Inflammatory macrophage treated with lipopolysaccharide for 4 hours (primary cell): ENCODE measurements around the gene KPNA1.
A peak's percentile ranks its signal among the peaks of the same experiment; 100 is the strongest.

Experiments
- DNase-seq: peaks from one replicate; pipeline ENCODE4 v3.0.0-alpha.2; 2020

KPNA1 gene

DNA sequence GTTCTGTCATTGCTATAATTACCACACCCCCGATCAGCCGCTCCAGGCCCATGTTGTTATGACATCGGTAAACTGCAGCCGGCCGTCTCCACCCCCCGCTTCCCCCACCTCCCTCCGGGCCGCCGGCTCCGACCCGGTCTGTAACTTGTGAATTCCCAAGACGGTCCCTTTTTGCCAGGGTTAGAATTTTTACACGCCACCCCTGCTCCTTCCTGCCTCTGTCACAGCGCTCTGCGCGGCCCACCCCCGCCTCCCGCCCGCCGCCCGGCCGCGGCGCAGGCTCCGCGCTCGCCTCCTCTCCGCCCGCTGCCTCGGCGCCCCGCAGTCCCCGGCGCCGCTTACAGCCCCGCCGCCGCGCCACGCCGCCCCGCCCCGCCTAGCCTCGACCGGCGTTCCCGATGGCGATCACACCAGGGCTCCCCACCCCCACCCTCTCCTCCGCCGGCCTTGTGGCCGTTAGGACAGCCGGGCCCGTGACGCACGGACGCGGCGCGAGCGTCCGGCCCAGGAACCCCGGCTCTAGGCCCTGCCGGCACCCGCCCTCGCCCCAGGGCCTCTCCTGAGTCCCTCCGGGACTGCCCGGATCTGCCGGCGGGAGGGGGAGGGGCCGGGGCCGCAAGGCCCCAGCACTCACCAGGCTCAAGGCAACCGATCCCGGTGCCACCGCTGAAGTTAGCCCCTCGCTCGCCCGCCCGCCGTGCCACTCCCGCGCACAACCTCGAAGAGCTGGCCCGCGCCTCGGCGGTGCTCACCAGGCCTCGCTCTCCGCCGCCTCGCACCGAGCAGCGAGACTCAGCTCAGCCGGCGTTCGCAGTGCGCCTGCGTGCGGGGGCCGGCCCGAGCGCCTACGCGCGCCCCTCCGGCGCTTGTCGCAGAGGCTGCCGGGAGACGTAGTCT is at the start of gene KPNA1:
KPNA1 (minus strand) TSS at position 817 of the 897 bp plus-strand sequence. CDS start 18,374 bp downstream, outside the sequence.
- peak; percentile 93 for DNase-seq

DNA sequence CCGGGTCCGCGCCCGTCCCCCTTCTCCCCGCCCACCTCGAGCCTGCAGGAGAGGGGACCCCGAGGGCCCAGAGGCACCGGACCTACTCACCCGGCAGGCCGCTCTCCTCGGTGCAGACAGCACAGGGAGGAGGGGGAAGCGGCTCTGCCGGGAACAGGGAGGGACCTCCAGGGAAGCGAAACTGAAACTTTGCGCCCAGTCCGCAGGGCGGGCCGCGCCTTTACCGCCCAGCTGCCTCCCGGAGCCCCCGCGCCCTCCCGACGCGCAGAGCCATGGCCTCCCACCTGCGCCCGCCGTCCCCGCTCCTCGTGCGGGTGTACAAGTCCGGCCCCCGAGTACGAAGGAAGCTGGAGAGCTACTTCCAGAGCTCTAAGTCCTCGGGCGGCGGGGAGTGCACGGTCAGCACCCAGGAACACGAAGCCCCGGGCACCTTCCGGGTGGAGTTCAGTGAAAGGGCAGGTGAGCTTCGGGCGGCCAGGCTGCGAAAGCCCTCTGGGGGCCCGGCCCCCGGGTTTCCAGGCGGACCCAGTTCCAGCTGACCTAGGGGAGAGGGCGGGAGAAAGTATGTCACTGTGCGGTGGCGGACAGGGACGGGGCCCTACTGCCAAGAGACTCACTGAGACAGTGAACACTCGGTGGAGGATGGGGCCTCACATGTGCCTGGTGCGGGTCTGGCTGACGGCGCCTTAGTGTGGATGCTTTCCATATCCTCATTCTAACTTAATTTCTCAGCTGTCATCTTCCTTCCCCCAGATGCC is 49.6 kb upstream of the KPNA1 start, which contains the start of the genes DTX3L and PARP9:
DTX3L (plus strand) TSS at position 184 of the 758 bp plus-strand sequence; CDS start at position 273, 89 bp downstream.
PARP9 (minus strand) TSS at position 146 of the 758 bp plus-strand sequence. CDS start 4,680 bp downstream, outside the sequence.
- peak; percentile 94 for DNase-seq

DNA sequence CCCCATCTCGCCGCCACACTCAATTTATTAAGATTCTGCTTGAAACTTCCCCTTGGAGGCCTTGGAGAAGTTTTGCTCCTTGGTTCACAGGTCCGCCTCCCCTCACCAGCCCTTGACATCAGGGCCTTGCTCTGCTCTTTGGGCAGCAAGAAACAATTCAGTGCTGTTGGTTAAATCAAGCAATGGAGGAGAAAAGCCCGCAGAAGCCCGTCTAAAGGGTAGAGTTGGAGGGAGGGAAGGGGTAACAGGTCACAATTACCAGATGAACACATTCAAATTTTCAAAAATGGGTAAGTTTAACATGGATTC is 48.9 kb upstream of the KPNA1 start:
- peak; percentile 54 for DNase-seq

DNA sequence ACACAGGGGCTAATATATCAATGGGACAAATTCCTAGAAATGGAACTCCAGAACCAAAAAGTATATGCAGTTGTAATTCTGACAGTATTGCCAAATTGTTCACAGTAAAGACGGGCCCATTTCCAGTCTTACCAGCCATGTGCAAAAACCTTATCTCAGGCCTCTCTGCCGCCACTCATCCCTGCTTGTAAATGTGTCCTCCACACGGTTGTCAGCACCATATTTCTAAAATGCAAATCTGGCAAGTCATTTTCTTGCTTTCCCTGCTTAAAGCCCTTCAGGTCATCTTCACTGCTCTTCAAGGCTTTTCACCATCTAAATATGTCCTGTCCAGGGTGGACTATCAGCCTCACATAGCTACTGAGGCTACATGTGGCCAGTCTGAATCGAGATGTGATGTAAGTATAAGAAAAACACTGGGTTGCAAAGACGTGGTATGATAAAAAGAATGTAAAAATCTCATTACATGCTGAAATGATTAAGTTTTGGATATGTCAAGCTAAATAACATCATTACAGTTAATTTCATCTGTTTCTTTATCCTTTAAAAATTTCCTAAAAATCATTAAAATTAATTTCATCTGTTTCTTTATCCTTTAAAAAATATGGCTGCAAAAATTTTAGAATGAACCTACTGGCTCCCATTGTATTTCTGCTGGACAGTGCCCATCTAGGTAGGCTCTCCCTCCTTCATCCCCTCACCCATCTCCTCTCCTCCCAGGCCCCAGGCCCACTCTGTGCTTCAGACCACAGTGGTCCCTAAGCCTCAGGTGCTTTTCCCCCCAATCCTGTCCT is 48.4 kb upstream of the KPNA1 start:
- DNase-seq = no peak

DNA sequence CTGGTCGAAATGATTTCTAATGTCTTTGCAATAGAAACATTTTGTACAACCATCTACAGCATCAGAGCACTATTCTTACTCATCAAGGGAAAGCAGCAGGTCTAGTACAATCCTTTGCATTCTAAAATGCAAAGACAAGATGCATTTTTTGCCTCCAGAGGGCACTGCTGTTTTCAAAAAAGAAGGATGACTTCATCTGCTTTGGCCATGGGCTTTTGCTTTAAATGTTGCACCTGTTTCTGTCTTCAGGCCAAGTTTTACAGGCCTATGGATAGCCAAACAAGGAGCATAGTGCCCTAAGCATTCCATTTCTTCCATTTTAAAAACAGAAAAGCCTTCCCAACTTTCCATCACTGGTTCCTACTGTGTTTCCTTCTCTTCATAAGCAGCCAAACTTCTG is 45.9 kb upstream of the KPNA1 start:
- peak; percentile 72 for DNase-seq

DNA sequence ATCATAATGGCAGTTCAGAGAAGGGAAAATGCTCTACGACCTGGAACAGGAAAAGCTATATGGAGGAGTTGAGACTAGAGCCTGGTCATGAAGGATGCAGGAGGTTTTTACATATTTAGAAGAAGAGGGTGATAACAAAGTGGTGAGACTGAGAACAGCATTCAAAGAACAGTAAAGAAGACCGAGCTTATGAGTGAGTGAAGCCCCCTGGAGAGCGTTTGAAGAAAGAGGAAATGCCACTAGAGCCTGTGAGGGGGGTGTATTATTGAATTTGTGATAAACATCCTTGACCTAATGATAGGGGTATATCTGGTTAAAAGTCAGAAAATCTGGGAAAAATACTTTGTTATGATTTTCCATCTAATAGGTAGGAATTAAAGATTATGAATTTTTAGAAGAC is 45.2 kb upstream of the KPNA1 start:
- DNase-seq = no peak

DNA sequence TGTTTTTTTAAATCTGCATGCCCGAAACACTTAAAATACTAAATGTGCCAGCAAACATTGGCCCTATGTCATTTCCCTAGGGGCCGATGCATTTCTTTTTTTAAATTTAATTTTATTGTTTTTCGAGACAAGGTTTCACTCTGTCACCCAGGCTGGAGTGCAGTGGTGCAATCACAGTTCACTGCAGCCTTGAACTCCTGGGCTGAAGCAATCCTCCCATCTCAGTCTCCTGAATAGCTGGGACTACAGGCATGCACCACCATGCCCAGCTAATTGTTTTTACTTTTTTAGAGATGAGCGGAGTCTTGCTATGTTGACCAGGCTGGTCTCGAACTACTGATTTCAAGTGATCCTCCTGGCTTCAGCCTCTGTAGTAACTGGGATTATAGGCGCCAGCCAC is 43.9 kb upstream of the KPNA1 start:
- no peak for DNase-seq

DNA sequence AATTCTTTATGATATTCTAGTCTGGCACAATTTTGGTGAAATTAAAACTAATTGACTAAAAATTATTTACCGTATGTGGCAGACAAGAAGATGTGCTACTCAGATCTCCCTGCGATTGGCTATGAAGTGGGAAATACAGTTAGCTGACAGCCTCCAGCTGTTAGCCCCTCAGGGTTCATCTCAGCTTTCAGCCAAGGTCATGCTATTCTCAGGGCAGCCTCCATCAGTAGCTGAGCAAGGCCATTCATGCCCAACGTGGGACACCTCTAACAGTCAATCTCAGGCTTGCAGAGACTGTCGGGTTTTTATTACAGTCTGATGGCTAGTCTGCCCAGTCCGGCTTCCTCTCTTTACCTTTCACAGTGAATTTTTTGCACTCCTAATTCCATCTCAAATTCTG is 42.6 kb upstream of the KPNA1 start:
- DNase-seq = no peak

DNA sequence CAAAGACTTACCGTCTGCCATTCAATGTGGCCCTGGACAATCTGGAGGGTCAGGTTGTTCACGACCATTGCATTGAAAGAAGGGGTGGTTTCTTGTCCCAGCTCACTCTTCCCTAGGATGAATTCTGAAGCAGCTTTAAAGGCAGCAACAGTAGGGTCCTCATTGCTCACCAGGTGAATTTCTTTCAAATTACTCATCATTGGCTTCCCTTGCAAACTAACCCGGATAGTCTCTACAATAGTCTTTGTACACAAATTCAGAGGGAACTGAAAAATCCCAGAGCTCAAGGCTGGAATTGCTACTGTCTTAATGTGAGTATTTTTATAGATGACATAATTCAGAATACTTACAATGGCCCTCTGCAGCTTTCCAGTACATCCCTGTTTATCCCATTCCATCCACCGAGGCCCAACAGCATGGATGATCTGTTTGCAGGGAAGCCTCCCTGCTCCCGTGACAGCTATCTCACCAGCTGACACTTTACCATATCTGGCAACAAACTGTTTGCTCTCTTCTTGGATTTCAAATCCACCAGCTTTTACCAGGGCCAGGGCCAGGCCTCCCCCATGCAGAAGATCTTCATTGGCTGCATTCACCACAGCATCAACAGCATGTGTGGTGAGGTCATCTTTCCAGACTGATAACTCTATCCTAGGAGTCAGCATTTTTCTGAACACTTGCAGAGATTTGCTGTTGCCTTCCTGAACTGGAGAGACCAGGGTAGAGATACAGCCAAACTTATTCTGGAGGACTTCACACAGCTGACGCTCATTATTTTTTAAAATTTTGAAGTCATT is 40.7 kb upstream of the KPNA1 start:
- no peak for DNase-seq

DNA sequence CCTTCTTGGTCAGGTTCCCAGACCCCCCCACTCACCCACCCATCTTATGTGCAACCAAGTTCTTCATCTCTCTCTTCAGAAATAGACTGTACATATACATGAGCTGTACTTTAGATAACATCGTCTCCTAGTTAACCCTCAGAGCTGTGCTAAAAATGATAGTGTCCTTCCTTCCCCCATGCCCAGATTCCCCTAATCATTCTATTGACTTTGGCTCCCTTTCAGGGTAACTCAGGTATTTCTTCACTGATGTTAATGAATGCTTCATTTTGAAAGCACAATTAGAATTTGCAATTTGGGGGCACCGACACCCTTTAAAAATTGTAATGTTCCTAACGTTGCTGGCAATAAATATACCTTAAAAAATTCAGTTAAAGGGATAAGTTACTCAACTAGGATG is 38.4 kb upstream of the KPNA1 start:
- no peak for DNase-seq

DNA sequence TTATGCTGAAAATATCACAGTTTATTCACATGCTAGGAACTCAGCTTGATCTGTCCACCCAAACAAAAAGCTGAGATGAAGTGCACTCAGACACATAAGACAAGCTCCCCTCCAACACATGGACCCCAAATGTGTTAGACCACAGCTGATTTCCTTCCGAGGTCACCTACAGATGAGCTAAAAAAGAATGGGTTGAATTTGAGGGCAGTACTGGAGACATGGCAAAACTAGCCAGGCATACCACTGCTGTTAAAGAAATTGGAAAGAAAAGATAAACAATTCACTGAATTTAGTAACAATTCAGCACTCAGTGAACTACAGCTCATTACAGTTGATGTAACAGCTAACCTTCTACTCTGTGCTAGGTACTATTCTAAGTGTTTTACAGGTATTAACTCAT is 33.9 kb upstream of the KPNA1 start:
- DNase-seq = no peak

DNA sequence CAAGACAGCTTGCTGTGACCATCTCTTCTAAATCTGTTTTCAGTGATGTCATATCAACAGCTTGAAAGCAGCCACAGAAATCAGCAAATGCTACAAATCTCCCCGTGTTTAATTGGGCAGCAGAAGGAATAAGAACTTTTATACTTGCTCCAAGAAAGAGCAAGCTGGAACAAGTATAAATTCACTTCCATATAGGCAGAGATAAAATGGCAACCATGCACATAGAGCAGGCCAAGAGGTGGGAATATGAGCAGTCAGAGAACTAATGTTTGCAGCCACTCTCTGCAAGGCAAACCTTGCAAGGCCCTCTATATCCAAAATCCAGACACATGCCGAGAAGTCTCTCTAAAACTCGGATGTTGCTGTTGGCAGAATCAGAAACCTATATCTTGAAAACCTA is 33.3 kb upstream of the KPNA1 start:
- no peak for DNase-seq

DNA sequence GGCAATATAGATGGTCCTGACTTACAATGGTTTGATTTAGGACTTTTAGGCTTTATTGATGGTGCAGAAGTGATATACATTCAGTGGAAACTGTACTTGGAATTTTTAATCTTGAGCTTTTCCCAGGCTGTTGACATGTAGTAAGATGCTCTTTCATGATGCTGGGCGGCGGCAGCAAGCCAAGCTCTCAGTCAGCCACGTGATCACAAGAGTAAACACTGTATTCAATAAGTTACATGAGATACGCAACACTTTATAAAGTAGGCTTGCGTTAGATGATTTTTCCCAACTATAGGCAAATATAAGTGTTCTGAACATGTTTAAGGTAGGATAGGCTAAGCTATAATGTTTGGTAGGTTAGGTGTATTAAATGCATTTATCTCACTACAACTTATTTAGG is 31.4 kb upstream of the KPNA1 start:
- DNase-seq = no peak

DNA sequence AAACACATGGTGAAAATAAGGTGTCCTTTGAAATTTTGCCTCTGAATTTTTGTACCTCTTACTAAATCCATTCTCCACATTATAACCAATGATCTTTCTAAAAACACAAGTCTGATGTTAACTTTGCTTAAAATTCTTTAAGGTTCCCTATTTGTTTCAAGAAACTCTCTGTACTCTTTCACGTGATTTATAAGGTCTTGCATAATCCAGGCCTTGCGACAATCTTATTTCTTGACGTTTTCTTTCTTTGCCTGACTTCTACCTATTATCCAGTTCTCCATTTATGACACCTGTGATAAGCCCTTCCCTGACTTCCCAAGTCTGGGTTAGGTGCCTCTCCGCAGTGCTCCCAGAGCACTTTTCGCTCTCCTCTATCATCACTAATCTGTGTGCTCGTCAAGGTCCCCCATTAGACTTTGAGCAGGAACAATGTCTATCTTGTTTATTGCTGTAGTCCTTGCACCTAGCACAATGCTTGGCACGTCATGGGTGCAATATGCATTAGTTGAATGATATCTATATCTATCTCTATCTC is 24.3 kb upstream of the KPNA1 start:
- DNase-seq = peak; percentile 68

DNA sequence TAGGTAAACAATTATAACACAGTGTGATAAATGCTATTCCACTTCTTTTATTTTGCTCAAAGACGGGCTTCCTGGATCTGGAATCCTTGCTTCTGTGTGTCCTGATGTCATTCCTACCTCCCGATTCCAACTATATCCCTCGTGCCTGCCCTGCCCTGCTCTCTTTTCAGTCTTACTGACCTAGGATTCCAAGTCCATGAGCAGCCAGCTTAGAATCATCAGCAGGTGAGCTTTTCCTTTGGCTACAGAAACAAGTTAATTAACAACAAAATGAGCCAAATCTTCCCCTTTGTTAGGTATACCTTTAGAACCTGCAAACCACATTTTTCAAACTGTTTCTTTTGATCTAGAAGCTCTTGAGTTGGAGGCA is 21.9 kb upstream of the KPNA1 start:
- no peak for DNase-seq

DNA sequence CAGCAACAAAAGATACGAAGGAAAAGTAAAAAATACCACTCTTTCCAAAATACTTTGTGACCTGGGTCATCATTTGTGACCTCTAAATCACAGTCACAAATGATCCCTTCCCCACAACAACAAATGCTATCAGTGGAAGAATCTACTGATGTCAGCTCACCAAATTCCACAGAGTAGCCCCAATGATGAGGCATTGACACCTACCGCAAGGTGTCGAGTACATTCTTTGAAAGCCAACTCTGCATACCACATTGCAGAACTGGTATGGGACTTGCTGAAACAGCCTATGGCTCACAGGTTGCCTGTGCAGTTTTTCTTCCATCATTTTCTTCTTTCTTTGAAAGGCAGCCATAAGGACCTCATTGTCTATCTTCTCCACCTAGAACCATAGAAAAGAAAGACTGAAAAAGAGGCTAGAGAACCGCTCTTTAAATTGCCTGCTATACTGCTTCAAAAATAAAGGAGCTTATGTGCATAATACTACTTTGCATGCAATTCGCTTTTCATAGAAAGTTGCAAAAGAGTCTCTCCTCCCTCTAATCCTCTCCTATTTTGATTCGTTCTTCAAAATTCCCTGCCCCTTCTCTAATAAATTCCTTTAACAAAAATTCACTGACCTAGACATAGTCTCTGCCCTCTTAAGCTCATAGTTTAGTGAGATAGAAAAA is 21.4 kb upstream of the KPNA1 start:
- DNase-seq = no peak

DNA sequence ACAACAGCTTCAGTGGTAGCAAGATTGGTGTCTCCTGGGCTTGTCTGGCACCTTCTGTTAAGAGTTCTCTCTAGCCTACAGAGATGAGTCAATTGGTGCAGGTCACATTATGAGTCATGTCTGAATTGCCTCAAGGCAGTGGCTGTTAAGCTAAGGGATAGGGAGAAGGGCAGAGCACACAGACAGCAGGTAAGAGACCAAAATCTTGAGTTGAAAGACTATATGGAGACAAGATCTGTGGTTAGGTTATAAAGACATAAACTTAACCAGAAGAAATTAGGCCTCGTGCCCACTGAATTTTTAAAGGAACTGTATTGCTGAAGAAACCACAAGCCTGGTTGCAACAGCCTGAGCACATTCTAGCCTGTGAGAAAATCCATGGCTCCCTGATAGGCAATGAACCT is 19.2 kb upstream of the KPNA1 start:
- peak; percentile 53 for DNase-seq

DNA sequence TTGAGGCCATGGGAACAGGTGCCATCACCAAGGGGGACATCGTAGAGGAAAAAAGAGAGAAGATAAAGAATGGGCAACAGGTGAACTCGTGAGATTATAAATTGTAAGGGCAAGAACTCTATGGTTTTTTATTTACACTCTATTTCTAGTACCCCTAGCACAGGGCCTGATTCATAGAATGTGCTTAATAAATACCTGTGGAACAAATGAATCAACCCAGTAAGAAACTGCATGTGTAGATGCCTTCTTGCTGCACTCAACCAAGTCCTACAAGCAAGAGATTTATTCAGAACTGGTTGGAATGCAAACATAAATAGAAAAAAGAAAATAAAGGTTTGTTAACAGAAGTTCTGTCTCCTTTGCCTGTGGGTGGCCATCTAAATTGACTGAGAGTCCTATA is 18.7 kb upstream of the KPNA1 start:
- no peak for DNase-seq

DNA sequence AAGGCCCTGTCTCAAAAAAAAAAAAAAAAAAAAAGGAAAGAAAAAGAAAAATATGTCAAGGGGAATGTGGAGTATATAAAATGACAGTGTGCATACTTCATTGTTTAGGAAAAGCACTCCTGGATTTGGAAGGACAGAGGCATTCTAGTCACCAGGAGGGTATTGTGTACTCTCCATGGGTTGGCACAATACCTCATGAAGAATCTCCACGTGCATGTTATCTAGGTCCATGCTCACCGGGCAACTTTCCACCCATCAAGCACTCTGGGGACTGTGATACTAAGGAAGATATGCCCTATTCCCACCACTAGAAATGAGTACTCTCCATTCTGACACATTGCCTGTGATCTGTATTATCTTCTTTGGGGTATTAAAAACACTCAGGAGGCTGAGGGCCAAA is 15.4 kb upstream of the KPNA1 start:
- DNase-seq = no peak

DNA sequence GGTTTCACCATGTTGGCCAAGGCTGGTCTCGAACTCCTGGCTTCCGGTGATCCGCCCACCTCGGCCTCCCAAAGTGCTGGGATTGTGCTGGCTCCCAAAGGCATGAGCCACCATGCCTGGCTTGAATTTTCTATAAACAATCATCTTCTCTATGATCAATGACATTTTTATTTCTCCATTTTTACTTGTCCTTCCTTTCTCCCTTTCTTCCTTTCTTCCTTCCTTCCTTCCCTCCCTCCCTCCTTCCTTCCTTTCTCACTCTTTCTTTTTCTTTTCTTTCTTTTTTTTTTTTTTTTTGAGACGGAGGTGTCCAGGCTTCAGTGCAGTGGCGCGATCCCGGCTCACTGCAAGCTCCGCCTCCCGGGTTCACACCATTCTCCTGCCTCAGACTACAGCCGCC is 8.6 kb upstream of the KPNA1 start:
- no peak for DNase-seq

DNA sequence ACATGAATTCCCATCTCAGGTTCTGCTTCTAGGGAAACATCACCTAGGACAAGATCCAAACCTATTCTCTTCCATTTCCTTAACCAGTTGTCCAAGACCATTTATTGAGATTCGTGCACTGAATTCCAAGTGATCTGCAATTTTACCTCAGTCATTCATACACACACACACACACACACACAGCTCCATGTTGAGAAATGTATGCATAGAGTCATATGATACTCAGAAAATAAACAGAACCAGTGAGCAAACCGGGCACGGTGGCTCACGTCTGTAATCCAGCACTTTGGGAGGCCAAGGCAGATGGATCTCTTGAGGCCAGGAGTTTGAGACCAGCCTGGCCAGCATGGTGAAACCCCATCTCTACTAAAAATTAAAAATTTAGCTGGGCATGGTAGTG is 6.1 kb upstream of the KPNA1 start:
- no peak for DNase-seq

DNA sequence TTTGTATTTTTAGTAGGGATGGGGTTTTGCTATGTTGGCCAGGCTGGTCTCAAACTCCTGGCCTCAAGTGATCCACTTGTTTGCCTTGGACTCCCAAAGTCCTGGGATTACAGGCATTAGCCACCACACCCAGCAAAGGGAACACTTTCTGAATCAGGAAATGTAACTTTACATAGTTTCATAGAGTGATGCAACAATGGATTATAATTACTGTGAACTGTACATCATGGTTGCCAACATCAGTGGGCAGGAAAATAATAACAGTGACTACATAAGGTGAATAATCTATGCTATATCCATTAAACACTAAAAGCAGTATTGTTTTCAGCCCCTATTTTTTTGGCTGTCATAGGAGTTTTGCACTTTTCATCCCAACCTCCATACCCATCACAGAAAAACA is 5.0 kb upstream of the KPNA1 start:
- peak; percentile 31 for DNase-seq
